ENCODE measurements around the gene CLCN1.
A peak's percentile ranks its signal among the peaks of the same experiment; 100 is the strongest.

The CLCN1 gene

DNA sequence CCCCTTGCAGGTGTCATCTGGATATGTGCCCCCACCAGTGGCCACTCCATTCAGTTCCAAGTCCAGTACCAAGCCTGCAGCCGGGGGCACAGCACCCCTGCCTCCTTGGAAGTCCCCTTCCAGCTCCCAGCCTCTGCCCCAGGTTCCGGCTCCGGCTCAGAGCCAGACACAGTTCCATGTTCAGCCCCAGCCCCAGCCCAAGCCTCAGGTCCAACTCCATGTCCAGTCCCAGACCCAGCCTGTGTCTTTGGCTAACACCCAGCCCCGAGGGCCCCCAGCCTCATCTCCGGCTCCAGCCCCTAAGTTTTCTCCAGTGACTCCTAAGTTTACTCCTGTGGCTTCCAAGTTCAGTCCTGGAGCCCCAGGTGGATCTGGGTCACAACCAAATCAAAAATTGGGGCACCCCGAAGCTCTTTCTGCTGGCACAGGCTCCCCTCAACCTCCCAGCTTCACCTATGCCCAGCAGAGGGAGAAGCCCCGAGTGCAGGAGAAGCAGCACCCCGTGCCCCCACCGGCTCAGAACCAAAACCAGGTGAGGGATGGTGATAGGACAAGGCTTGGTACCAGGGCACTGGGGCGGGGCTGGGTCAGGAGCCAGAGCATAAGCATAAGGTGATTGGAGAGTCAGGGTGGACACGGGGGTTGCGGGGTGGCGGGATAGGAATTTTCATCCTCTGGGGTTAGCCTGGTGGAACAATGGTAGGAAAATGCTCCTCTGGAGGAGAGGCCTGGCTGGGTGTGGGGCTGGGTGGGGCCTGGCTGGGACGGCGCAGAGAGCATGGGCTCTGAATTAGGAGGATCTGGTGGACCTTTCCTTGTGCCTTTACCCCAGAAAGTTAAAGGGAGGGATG lies 67.1 kb downstream of the CLCN1 start:
- peak overlapping the region; percentile 76 to 88 for H3K9ac ChIP-seq (ENCODE audit: low read depth in 1 of 2, low read length in 2 of 2)
- H3K27me3 ChIP-seq (ENCODE audit: control insufficient read depth in 1 of 2, insufficient read depth in 2 of 2, low read length in 2 of 2), result no peaks in the 10 kb centered on the region
- H3K36me3 ChIP-seq (ENCODE audit: control insufficient read depth in 1 of 2, insufficient read depth in 2 of 2, low read length in 2 of 2), result peaks cover 7% of the 10 kb centered on the region in 2 donors
- H3K27ac ChIP-seq (ENCODE audit: low read depth, low read length), result peak overlapping the region; percentile 37
- H3K4me3 ChIP-seq (ENCODE audit: low read depth in 1 of 2, low read length in 2 of 2), result peak overlapping the region; percentile 82 to 92
- H3K9me3 ChIP-seq (ENCODE audit: control insufficient read depth in 1 of 2, low read length in 2 of 2), result no peaks in the 10 kb centered on the region
- peaks cover 57 to 67% of the 10 kb centered on the region in 2 donors for H3K4me1 ChIP-seq (ENCODE audit: control insufficient read depth in 1 of 2, insufficient read depth in 2 of 2, low read length in 2 of 2)

GRCh38 chr7:143383642-143383957 lies 67.7 kb downstream of the CLCN1 start:
- H3K4me3 ChIP-seq (ENCODE audit: low read depth in 1 of 2, low read length in 2 of 2), result peak overlapping the region; percentile 30 to 92
- H3K36me3 ChIP-seq (ENCODE audit: control insufficient read depth in 1 of 2, insufficient read depth in 2 of 2, low read length in 2 of 2), result peaks cover 7 to 12% of the 10 kb centered on the region in 2 donors
- H3K27ac ChIP-seq (ENCODE audit: low read depth, low read length), result peak overlapping the region; percentile 37
- H3K9ac ChIP-seq (ENCODE audit: low read depth in 1 of 2, low read length in 2 of 2), result no peak overlapping the region
- H3K27me3 ChIP-seq (ENCODE audit: control insufficient read depth in 1 of 2, insufficient read depth in 2 of 2, low read length in 2 of 2), result no peaks in the 10 kb centered on the region
- peaks cover 57 to 67% of the 10 kb centered on the region in 2 donors for H3K4me1 ChIP-seq (ENCODE audit: control insufficient read depth in 1 of 2, insufficient read depth in 2 of 2, low read length in 2 of 2)
- H3K9me3 ChIP-seq (ENCODE audit: control insufficient read depth in 1 of 2, low read length in 2 of 2), result no peaks in the 10 kb centered on the region

- Histone ChIP-seq H3K36me3 (ENCODE audit: control insufficient read depth in 1 of 2, insufficient read depth in 2 of 2, low read length in 2 of 2) (peaks cover 10 to 17% of the 10 kb centered on the region in 2 donors), H3K9ac (ENCODE audit: low read depth in 1 of 2, low read length in 2 of 2) (peak overlapping the region in 1 of 2 donors; percentile 4), H3K9me3 (ENCODE audit: control insufficient read depth in 1 of 2, low read length in 2 of 2) (no peaks in the 10 kb centered on the region), H3K27me3 (ENCODE audit: control insufficient read depth in 1 of 2, insufficient read depth in 2 of 2, low read length in 2 of 2) (no peaks in the 10 kb centered on the region), H3K4me3 (ENCODE audit: low read depth in 1 of 2, low read length in 2 of 2) (peak overlapping the region; percentile 19 to 92), H3K4me1 (ENCODE audit: control insufficient read depth in 1 of 2, insufficient read depth in 2 of 2, low read length in 2 of 2) (peaks cover 57 to 64% of the 10 kb centered on the region in 2 donors), H3K27ac (ENCODE audit: low read depth, low read length) (no peak overlapping the region)
Measured at GRCh38 chr7:143384148-143384547, 68.2 kb downstream of the CLCN1 start.

GRCh38 chr7:143384661-143385631 lies 69.0 kb downstream of the CLCN1 start:
- peak overlapping the region; percentile 19 to 92 for H3K4me3 ChIP-seq (ENCODE audit: low read depth in 1 of 2, low read length in 2 of 2)
- H3K27ac ChIP-seq (ENCODE audit: low read depth, low read length), result no peak overlapping the region

DNA sequence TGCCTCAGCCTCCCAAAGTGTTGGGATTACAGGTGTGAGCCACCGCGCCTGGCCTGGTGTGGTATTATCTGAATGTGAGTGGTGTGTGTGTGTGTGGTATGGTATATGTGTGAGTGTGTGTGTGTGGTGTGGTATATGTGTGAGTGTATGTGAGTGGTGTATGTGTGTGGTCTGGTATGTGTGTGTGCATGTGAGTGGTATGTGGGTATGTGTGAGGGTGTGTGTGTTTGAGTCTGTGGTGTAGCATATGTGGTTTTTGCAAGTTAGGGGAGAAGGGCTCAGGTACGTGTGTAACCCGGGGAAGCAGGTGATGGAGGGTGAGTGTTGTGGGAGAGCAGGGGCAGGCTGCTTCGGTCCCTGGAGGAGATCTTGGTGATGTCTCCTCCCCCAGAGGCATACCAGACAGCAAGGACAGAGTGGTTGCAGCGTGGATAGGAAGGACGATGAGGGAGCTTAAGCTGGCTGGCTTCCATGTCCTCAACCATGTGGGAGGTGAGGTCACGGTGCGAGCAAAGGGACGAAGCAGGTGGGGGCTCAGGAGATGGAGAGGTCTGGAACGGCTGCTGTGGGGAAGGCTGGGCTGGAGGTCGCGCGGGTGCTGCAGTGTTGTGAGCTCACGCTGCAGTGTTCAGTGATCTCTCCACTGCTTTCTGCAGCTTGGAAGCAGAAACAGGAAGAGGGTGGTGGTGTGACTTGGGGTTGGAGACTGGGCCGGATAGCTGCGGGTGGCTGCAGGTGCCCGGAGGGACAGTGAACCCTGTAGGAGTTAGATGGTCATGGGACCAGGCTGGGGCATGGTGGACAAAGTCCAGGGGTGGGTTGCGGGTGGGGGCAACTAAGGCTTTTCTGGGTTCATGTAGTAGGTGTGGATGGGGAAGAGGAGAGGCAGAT lies 70.2 kb downstream of the CLCN1 start:
- peaks cover 28 to 36% of the 10 kb centered on the region in 2 donors for H3K36me3 ChIP-seq (ENCODE audit: control insufficient read depth in 1 of 2, insufficient read depth in 2 of 2, low read length in 2 of 2)
- H3K9ac ChIP-seq (ENCODE audit: low read depth in 1 of 2, low read length in 2 of 2), result peak overlapping the region in 1 of 2 donors; percentile 32
- peaks cover 48 to 55% of the 10 kb centered on the region in 2 donors for H3K4me1 ChIP-seq (ENCODE audit: control insufficient read depth in 1 of 2, insufficient read depth in 2 of 2, low read length in 2 of 2)

More at GRCh38 chr7:143384661-143385631, 69.0 kb downstream of the CLCN1 start:
- Histone ChIP-seq H3K9ac (ENCODE audit: low read depth in 1 of 2, low read length in 2 of 2) (peak overlapping the region in 1 of 2 donors; percentile 4), H3K36me3 (ENCODE audit: control insufficient read depth in 1 of 2, insufficient read depth in 2 of 2, low read length in 2 of 2) (peaks cover 18 to 25% of the 10 kb centered on the region in 2 donors), H3K27me3 (ENCODE audit: control insufficient read depth in 1 of 2, insufficient read depth in 2 of 2, low read length in 2 of 2) (no peaks in the 10 kb centered on the region), H3K4me1 (ENCODE audit: control insufficient read depth in 1 of 2, insufficient read depth in 2 of 2, low read length in 2 of 2) (peaks cover 49 to 56% of the 10 kb centered on the region in 2 donors), H3K9me3 (ENCODE audit: control insufficient read depth in 1 of 2, low read length in 2 of 2) (no peaks in the 10 kb centered on the region)

DNA sequence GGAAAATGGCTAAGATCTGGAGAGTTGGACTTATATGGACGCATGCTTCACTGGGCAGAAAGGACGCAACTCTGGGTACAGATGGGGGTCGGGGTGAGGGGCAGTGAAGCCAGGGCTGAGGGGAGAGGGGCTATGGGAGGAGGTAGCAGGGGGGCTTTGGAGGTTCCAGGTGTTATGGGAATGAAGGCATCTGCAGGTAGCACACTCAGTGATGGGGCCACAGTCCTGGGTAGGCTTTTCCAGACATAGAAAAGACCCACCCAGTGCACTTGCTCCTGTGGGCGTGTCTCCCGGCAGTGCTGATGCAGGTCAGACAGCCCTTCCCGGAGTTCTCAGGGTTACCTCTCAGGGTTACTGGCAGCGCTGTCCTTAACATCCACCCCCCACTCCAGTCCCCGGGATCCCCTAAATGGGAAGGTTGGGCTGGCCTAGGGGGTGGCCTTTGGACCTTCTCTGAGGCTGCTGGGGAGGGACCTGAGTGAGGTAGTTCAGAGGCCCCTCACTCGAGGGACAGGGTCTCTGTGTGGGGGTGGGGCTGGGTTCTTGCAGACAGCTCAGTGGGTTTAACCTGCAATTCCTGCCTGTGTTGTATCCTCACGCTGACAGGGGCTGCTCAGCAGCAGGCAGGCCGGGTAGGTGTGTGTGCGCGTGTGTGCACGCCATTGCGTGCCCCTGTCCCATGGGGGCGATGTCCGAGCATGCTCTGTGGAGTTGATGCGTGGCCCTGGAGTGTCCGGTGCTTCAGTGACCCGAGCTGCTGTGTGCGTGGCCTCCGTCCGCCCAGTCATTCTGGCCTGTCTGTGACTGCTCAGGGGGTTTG lies 71.5 kb downstream of the CLCN1 start:
- Histone ChIP-seq H3K4me1 (ENCODE audit: control insufficient read depth in 1 of 2, insufficient read depth in 2 of 2, low read length in 2 of 2) (peaks cover 58 to 60% of the 10 kb centered on the region in 2 donors), H3K9ac (ENCODE audit: low read depth in 1 of 2, low read length in 2 of 2) (no peak overlapping the region), H3K4me3 (ENCODE audit: low read depth in 1 of 2, low read length in 2 of 2) (no peak overlapping the region), H3K27me3 (ENCODE audit: control insufficient read depth in 1 of 2, insufficient read depth in 2 of 2, low read length in 2 of 2) (no peaks in the 10 kb centered on the region), H3K36me3 (ENCODE audit: control insufficient read depth in 1 of 2, insufficient read depth in 2 of 2, low read length in 2 of 2) (peaks cover 35 to 43% of the 10 kb centered on the region in 2 donors), H3K27ac (ENCODE audit: low read depth, low read length) (no peak overlapping the region), H3K9me3 (ENCODE audit: control insufficient read depth in 1 of 2, low read length in 2 of 2) (no peaks in the 10 kb centered on the region)

More for the DNA sequence above, 70.2 kb downstream of the CLCN1 start:
- Histone ChIP-seq H3K27ac (ENCODE audit: low read depth, low read length) (no peak overlapping the region), H3K9me3 (ENCODE audit: control insufficient read depth in 1 of 2, low read length in 2 of 2) (no peaks in the 10 kb centered on the region), H3K27me3 (ENCODE audit: control insufficient read depth in 1 of 2, insufficient read depth in 2 of 2, low read length in 2 of 2) (no peaks in the 10 kb centered on the region), H3K4me3 (ENCODE audit: low read depth in 1 of 2, low read length in 2 of 2) (peak overlapping the region in 1 of 2 donors; percentile 54)

GRCh38 chr7:143388051-143388450 lies 72.1 kb downstream of the CLCN1 start:
- Histone ChIP-seq H3K9me3 (ENCODE audit: control insufficient read depth in 1 of 2, low read length in 2 of 2) (no peaks in the 10 kb centered on the region), H3K4me3 (ENCODE audit: low read depth in 1 of 2, low read length in 2 of 2) (no peak overlapping the region), H3K9ac (ENCODE audit: low read depth in 1 of 2, low read length in 2 of 2) (no peak overlapping the region), H3K27ac (ENCODE audit: low read depth, low read length) (no peak overlapping the region), H3K36me3 (ENCODE audit: control insufficient read depth in 1 of 2, insufficient read depth in 2 of 2, low read length in 2 of 2) (peaks cover 35 to 43% of the 10 kb centered on the region in 2 donors), H3K27me3 (ENCODE audit: control insufficient read depth in 1 of 2, insufficient read depth in 2 of 2, low read length in 2 of 2) (no peaks in the 10 kb centered on the region), H3K4me1 (ENCODE audit: control insufficient read depth in 1 of 2, insufficient read depth in 2 of 2, low read length in 2 of 2) (peaks cover 55 to 59% of the 10 kb centered on the region in 2 donors)

DNA sequence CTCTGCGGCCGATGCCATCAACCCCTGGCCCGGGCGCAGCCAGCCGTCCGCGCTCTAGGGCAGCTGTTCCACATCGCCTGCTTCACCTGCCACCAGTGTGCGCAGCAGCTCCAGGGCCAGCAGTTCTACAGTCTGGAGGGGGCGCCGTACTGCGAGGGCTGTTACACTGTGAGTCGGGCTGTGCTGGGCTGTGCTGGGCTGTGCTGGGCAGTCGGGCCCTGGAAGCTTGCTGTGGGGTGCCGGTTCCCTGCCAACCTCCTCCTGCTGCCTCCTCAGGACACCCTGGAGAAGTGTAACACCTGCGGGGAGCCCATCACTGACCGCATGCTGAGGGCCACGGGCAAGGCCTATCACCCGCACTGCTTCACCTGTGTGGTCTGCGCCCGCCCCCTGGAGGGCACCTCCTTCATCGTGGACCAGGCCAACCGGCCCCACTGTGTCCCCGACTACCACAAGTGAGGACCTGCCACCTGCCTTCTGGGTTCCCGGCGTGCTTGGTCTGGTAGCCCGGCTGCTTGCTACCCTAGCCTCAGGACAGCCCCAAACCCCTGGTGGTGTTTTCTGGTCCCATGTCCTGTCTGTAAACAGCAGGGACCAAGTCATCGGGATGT lies 72.7 kb downstream of the CLCN1 start:
- Histone ChIP-seq H3K4me1 (ENCODE audit: control insufficient read depth in 1 of 2, insufficient read depth in 2 of 2, low read length in 2 of 2) (peaks cover 56 to 59% of the 10 kb centered on the region in 2 donors), H3K36me3 (ENCODE audit: control insufficient read depth in 1 of 2, insufficient read depth in 2 of 2, low read length in 2 of 2) (peaks cover 35 to 46% of the 10 kb centered on the region in 2 donors), H3K9ac (ENCODE audit: low read depth in 1 of 2, low read length in 2 of 2) (no peak overlapping the region), H3K4me3 (ENCODE audit: low read depth in 1 of 2, low read length in 2 of 2) (no peak overlapping the region), H3K9me3 (ENCODE audit: control insufficient read depth in 1 of 2, low read length in 2 of 2) (no peaks in the 10 kb centered on the region), H3K27me3 (ENCODE audit: control insufficient read depth in 1 of 2, insufficient read depth in 2 of 2, low read length in 2 of 2) (no peaks in the 10 kb centered on the region), H3K27ac (ENCODE audit: low read depth, low read length) (no peak overlapping the region)

Data from duodenal mucosa (tissue), 2 donors.